K562 (cell line): Measurements from ENCODE around the gene HNMT. TPM values are rescaled to one million over a fixed set of nuclear protein-coding genes. Genes with fewer than 3 reads are reported as not detected.
A peak's percentile ranks its signal among the peaks of the same experiment; 100 is the strongest.

ENCODE experiments used
- CBFA2T2 ChIP-seq: fragments of 450-650 bp; conservative IDR thresholded peaks from 2 replicates; pipeline ENCODE4 v1.6.1; 2017; ENCODE audit warnings: mild to moderate bottlenecking
- CBFA2T3 ChIP-seq: fragments of 450-650 bp; IDR thresholded peaks from 2 replicates; pipeline ENCODE4 v1.6.1; 2017
- EHMT2 ChIP-seq: fragments of 450-650 bp; IDR thresholded peaks from 2 replicates; pipeline ENCODE4 v1.6.1; 2018; ENCODE audit warnings: antibody characterized with exemption
- EP300 ChIP-seq: IDR thresholded peaks from 2 replicates; pipeline ENCODE4 v1.6.1; 2012; ENCODE audit warnings: low read length, improper control_type of control experiment
- FOXK2 ChIP-seq, 2 experiments: fragments of 450-650 bp; IDR thresholded peaks in 1 of 2; conservative IDR thresholded peaks in 1 of 2; 2 replicates each; pipeline ENCODE4 v1.6.1; 2016; ENCODE audit warnings: low read depth in 2 of 2, mild to moderate bottlenecking in 1 of 2
- HDAC1 ChIP-seq, 2 experiments: fragments of 450-650 bp; IDR thresholded peaks; 2 replicates each; pipeline ENCODE4 v1.6.1; 2016 to 2017; ENCODE audit warnings: inconsistent platforms in 1 of 2, mild to moderate bottlenecking in 1 of 2, moderate library complexity in 1 of 2
- HDAC2 ChIP-seq: fragments of 450-650 bp; IDR thresholded peaks from 2 replicates; pipeline ENCODE4 v1.6.1; 2016; ENCODE audit warnings: mild to moderate bottlenecking
- HMGN3 ChIP-seq: IDR thresholded peaks from 2 replicates; pipeline ENCODE4 v1.6.1; 2011; ENCODE audit warnings: borderline replicate concordance, low read depth, mild to moderate bottlenecking, mixed read lengths, low read length; ENCODE audit not compliant: insufficient read length; ENCODE audit errors: extremely low read depth
- KLF13 ChIP-seq: fragments of 450-650 bp; IDR thresholded peaks from 2 replicates; pipeline ENCODE4 v1.6.1; 2016; ENCODE audit warnings: missing genetic modification characterization, low read depth, mild to moderate bottlenecking, missing compliant biosample characterization, moderate library complexity, borderline replicate concordance
- SIN3B ChIP-seq: fragments of 450-650 bp; IDR thresholded peaks from 2 replicates; pipeline ENCODE4 v1.6.1; 2017; ENCODE audit warnings: low read depth, mild to moderate bottlenecking, moderate library complexity
- SPI1 ChIP-seq: IDR thresholded peaks from 2 replicates; pipeline ENCODE4 v1.6.1; 2011; ENCODE audit warnings: low read depth, low read length, control low read depth, borderline replicate concordance
- SRSF9 ChIP-seq: fragments of 200-400 bp; formaldehyde crosslinking; IDR thresholded peaks from 2 replicates; pipeline ENCODE4 v1.6.1; 2017; ENCODE audit warnings: low read depth, low read length, borderline replicate concordance
- THRAP3 ChIP-seq: fragments of 450-650 bp; IDR thresholded peaks from 2 replicates; pipeline ENCODE4 v1.6.1; 2016; ENCODE audit warnings: mild to moderate bottlenecking, inconsistent platforms, borderline replicate concordance
- YY1 ChIP-seq, 3 experiments: IDR thresholded peaks; 2 replicates each; pipeline ENCODE4 v1.6.1; 2011; ENCODE audit warnings: low read length in 2 of 3, mild to moderate bottlenecking in 2 of 3, moderate library complexity in 2 of 3, borderline replicate concordance in 1 of 3, control low read depth in 1 of 3, low read depth in 1 of 3; ENCODE audit not compliant: insufficient read depth in 3 of 3, insufficient replicate concordance in 2 of 3, control insufficient read depth in 1 of 3, insufficient read length in 1 of 3; ENCODE audit errors: extremely low read depth in 1 of 3
- polyA plus RNA-seq, 8 experiments: library from polyadenylated mRNA; depleted of rRNA in 4 of 8; stranded (reverse) in 5 of 8; unstranded in 3 of 8; fragments of >200 nt; fragmentation: Nextera tagmentation in 2 of 8; fragmentation: Illumina TruSeq in 1 of 8; extraction: Ambion mirVana in 2 of 8; extraction: Trizol in 1 of 8; gene quantifications; 2 replicates each; pipeline versions ENCODE4 v1.2.1 to v1.2.3, GENCODE V29; 2011 to 2014; ENCODE audit warnings: inconsistent platforms in 1 of 8, missing spikeins in 1 of 8
- total RNA-seq, 7 experiments: library from RNA; depleted of rRNA in 6 of 7; stranded (reverse); fragments of >200 nt in 6 of 7; fragmentation: Illumina TruSeq in 2 of 7; extraction: Trizol in 2 of 7; gene quantifications; 2 replicates each; pipeline versions ENCODE4 v1.2.1 to v1.2.3, GENCODE V29; 2011 to 2021; ENCODE audit warnings: low replicate concordance in 1 of 7
- TF ChIP-seq, protein P1 (sequence below), 2 experiments: fragments of 450-650 bp; conservative IDR thresholded peaks; 2 replicates each; pipeline ENCODE4 v1.6.1; 2017; ENCODE audit warnings: mild to moderate bottlenecking in 2 of 2, moderate library complexity in 2 of 2
- TF ChIP-seq, protein P2 (sequence below): fragments of 250-450 bp; sonication (Bioruptor Pico); IDR thresholded peaks from 2 replicates; pipeline ENCODE4 v1.5.0; 2021; ENCODE audit warnings: mild to moderate bottlenecking, borderline replicate concordance
- TF ChIP-seq, protein P3 (sequence below): sonication (generic); IDR thresholded peaks from 2 replicates; pipeline ENCODE4 v1.6.1; 2016
- TF ChIP-seq, protein P4 (sequence below): fragments of 200-800 bp; sonication (Bioruptor generic); IDR thresholded peaks from 2 replicates; pipeline ENCODE4 v1.6.1; 2017; ENCODE audit warnings: missing genetic modification characterization, missing compliant biosample characterization
- TF ChIP-seq, protein P5 (sequence below): fragments of 250-450 bp; sonication (Bioruptor Pico); IDR thresholded peaks from 2 replicates; pipeline ENCODE4 v1.4.0; 2020

HNMT gene
- total and polyA plus RNA-seq, 9 of the 15 experiments (the other 6 are each of a cell fraction or from before 2014, with no cell fraction given): 3.1 to 10.9 (median 5.3) TPM

DNA sequence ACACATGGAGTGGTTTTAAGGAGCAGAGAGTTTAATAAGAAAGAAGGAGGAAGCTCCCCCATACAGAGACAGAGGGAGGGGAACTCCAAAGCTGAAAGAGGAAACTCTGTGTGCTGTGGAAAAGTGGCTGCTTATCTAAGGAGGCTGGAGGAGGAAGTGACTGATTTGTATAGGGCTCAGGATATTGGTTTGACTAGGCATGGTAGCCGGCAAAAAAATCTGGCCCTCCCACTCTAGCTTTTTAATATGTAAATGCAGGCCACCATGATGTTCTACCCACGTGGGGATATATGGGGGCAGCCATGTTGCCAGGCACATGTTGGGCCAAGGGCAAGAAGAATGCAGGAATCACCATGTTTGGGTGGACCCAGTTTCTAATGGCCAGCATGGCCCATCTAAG, 64.3 kb downstream of the HNMT start (continued):
- TF ChIP-seq KLF13 (tag) (no peak), CBFA2T3 (peak; percentile 56), EP300 (peak; percentile 47; the same call in 1 of the 2 replicates), HDAC1 (IDR thresholded peaks at IDR 0.05) (peak in 1 of 2 experiments; percentile 58; a peak in 1 of 4 replicates), HMGN3 (no peak), FOXK2 (conservative IDR thresholded peaks at IDR 0.05 in 1 of 2, IDR thresholded peaks at IDR 0.05 in 1 of 2; ENCODE audit: low read depth in 2 of 2) (no peak), SRSF9 (no peak), SPI1 (peak; percentile 90), THRAP3 (no peak), YY1 (IDR thresholded peaks at IDR 0.05; ENCODE audit: borderline replicate concordance in 1 of 3, control insufficient read depth in 1 of 3, extremely low read depth in 1 of 3, insufficient read depth in 3 of 3, insufficient read length in 1 of 3, insufficient replicate concordance in 2 of 3, low read depth in 1 of 3, low read length in 2 of 3) (peak; percentile 64 to 93 (median 84)), EHMT2 (0 out of 2 replicates have a peak, but pooled peaks have one; percentile 8), HDAC2 (peak; percentile 59; the same call in 1 of the 2 replicates), SIN3B (no peak), CBFA2T2 (no peak; the same call in 1 of the 2 replicates)
- TF ChIP-seq, protein P1, sequence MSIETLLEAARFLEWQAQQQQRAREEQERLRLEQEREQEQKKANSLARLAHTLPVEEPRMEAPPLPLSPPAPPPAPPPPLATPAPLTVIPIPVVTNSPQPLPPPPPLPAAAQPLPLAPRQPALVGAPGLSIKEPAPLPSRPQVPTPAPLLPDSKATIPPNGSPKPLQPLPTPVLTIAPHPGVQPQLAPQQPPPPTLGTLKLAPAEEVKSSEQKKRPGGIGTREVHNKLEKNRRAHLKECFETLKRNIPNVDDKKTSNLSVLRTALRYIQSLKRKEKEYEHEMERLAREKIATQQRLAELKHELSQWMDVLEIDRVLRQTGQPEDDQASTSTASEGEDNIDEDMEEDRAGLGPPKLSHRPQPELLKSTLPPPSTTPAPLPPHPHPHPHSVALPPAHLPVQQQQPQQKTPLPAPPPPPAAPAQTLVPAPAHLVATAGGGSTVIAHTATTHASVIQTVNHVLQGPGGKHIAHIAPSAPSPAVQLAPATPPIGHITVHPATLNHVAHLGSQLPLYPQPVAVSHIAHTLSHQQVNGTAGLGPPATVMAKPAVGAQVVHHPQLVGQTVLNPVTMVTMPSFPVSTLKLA (conservative IDR thresholded peaks at IDR 0.05): peak in 1 of 2 experiments; percentile 59; a peak in 2 of 4 replicates
- TF ChIP-seq, protein P2, sequence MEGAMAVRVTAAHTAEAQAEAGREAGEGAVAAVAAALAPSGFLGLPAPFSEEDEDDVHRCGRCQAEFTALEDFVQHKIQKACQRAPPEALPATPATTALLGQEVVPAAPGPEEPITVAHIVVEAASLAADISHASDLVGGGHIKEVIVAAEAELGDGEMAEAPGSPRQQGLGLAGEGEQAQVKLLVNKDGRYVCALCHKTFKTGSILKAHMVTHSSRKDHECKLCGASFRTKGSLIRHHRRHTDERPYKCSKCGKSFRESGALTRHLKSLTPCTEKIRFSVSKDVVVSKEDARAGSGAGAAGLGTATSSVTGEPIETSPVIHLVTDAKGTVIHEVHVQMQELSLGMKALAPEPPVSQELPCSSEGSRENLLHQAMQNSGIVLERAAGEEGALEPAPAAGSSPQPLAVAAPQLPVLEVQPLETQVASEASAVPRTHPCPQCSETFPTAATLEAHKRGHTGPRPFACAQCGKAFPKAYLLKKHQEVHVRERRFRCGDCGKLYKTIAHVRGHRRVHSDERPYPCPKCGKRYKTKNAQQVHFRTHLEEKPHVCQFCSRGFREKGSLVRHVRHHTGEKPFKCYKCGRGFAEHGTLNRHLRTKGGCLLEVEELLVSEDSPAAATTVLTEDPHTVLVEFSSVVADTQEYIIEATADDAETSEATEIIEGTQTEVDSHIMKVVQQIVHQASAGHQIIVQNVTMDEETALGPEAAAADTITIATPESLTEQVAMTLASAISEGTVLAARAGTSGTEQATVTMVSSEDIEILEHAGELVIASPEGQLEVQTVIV (CRISPR knock-in tag): no peak
- TF ChIP-seq, protein P3, sequence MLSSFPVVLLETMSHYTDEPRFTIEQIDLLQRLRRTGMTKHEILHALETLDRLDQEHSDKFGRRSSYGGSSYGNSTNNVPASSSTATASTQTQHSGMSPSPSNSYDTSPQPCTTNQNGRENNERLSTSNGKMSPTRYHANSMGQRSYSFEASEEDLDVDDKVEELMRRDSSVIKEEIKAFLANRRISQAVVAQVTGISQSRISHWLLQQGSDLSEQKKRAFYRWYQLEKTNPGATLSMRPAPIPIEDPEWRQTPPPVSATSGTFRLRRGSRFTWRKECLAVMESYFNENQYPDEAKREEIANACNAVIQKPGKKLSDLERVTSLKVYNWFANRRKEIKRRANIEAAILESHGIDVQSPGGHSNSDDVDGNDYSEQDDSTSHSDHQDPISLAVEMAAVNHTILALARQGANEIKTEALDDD: peak; percentile 84
- TF ChIP-seq, protein P4, sequence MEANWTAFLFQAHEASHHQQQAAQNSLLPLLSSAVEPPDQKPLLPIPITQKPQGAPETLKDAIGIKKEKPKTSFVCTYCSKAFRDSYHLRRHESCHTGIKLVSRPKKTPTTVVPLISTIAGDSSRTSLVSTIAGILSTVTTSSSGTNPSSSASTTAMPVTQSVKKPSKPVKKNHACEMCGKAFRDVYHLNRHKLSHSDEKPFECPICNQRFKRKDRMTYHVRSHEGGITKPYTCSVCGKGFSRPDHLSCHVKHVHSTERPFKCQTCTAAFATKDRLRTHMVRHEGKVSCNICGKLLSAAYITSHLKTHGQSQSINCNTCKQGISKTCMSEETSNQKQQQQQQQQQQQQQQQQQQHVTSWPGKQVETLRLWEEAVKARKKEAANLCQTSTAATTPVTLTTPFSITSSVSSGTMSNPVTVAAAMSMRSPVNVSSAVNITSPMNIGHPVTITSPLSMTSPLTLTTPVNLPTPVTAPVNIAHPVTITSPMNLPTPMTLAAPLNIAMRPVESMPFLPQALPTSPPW (CRISPR knock-in tag): peak; percentile 55
- TF ChIP-seq, protein P5, sequence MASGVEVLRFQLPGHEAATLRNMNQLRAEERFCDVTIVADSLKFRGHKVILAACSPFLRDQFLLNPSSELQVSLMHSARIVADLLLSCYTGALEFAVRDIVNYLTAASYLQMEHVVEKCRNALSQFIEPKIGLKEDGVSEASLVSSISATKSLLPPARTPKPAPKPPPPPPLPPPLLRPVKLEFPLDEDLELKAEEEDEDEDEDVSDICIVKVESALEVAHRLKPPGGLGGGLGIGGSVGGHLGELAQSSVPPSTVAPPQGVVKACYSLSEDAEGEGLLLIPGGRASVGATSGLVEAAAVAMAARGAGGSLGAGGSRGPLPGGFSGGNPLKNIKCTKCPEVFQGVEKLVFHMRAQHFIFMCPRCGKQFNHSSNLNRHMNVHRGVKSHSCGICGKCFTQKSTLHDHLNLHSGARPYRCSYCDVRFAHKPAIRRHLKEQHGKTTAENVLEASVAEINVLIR: no peak
